Stimulated activated CD4-positive, alpha-beta T cell treated with anti-CD3 and anti-CD28 coated beads, Interleukin-2, amount 100 ng/mL, for 48 hours (primary cell): ENCODE measurements around the gene DOK3.

Source experiments
- DNase-seq, 2 donors: peaks; one replicate each; pipeline ENCODE4 v3.0.0-alpha.2; 2020

Gene DOK3, protein sequence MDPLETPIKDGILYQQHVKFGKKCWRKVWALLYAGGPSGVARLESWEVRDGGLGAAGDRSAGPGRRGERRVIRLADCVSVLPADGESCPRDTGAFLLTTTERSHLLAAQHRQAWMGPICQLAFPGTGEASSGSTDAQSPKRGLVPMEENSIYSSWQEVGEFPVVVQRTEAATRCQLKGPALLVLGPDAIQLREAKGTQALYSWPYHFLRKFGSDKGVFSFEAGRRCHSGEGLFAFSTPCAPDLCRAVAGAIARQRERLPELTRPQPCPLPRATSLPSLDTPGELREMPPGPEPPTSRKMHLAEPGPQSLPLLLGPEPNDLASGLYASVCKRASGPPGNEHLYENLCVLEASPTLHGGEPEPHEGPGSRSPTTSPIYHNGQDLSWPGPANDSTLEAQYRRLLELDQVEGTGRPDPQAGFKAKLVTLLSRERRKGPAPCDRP

GRCh38 chr5:177509381-177509951, at the start of gene DOK3:
TSS of gene DOK3 (minus strand) at chr5:177509826. CDS start at chr5:177509540, 286 bp downstream.
- no peak for DNase-seq

DNA sequence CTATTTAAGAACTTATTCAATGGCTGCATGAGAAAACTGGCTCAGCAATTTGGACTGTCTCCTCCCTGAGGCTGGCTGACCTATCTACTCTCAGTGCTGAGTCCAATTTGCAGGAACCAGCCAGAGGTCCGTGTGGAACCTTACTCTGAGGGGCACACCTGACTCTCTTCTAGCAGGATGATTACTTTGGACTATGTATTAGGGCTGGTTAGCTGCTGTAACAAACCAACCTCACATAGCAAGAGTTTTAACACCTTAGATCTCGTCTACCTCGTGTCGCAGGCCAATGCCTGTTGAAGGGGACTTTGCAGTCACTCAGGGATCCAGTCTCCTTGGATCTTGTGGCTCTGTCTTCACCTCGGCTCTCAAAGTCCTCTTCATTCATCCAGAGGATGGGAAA, 48.2 kb upstream of the DOK3 start:
- DNase-seq: no peak

- DNase-seq: no peak
These were observed 47.5 kb upstream of the DOK3 start for GRCh38 chr5:177557041-177557647.

DNA sequence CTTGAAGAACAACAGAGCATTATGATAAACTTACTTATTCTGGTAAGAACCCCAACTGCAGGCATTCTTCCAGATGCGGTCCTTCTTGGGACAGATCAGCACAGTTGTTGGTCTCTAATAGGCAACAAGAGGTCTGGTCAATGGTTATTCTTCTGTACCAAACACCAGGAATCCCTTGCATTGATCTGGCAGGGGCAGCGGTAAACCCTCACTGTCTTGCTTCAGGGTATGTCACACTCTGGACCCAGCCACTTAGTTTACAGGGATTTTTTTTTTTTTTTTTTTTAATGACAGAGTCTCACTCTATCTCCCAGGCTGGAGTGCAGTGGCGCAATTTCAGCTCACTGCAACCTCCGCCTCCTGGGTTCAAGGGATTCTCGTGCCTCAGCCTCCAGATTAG, 46.0 kb upstream of the DOK3 start:
- no peak for DNase-seq

DNA sequence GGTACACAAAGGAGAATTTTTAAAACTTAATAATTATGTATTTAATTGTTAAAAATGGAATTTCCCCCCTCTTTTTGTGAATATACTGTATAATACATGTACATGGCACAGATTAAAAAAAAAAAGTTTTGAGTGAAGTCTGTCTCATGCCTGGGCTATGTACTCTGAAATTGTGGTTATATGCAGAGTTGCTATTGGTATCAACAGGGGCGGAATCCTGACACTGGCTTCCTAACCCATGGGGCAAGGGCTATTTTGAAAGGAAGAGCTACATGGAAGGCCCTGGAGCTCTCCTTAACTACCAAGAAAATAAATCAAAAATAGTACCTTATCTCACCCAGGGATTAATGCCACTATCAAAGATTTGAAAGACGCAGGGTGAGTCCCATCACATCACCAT, 45.6 kb upstream of the DOK3 start:
- DNase-seq: no peak

- peak; percentile 93 to 94 for DNase-seq
These were observed 45.0 kb upstream of the DOK3 start, which contains the start of gene FAM193B for GRCh38 chr5:177554474-177555111. TSS of gene FAM193B (minus strand) at chr5:177554563. CDS start at chr5:177554458, 105 bp downstream.

DNA sequence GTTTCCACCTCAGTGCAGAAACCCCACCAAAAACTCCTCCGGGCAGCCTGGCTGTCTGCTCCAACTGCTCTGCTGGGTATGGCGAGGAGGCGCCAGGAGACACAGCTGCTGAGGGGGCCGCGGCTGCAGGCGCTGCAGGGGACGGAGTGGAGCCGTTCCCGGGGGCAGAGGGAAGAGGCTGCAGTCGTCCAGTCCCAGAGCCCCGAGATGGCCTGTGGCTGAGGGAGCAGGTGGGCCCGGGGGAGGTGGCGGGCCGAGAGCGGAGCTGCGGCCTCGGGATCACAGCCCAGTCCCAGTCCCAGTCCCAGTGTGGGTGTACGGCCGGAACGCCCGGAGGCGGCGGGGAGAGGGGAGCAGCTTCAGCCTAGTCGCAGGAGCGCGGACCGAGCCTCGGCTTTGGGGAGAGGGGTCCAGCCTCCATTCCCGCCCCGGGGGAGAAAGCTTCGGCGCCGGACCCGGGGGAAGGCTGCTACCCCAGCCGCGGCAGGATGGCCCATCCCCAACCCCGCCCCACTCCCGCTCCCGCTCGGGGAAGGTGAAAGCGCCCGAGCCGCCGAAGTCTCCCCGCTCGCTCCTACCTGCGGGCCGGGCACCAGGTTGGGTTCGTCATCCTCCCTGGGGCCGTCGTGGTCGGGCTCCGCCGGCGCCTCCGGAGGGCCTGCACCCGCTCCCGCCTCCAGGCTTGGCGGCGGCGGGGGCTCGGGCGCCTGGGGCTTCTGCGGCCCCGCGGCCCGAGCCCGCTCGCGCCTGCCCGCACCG, 44.2 kb upstream of the DOK3 start:
- DNase-seq: peak; percentile 34 to 40

- DNase-seq: no peak
These were observed 43.3 kb upstream of the DOK3 start for GRCh38 chr5:177552839-177553455.

DNA sequence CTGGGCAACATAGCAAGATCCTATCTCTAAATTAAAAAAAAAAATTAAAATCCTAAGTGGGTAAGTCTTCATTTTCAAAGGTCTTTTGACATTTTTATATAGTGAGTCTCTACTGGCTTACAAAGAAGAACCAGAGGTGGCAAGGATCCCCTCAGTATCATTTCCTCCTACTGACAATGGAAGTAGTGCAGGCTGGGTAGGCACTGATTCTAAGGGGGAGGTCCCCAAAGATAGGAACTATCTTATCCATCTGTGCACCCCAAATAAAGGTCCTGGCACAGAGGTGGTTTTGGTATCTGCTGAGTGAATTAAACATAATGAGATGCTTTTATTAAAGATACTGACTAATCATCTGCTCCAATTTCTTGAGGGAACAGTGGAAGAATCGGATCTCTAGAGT, 40.5 kb upstream of the DOK3 start:
- DNase-seq: no peak

DNA sequence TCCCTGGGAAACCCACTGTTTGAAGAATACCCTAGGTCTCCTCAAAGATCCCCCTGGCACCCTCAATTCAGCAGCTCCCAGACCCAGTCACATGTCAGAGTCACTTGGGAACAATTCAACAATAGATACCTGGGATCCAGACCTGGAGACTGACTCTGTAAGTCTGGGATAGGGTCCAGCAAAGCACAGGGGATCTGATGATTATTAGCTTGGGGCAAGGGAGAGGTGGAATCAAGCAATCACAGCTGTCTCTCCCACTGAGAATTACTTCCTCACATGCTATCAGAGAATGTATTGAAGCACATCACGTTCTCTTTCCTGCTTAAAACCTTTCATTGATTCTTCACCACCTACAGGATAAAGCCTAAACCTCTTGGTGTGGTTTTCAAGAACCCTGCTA, 38.9 kb upstream of the DOK3 start:
- no peak for DNase-seq

GRCh38 chr5:177547736-177548135, 38.1 kb upstream of the DOK3 start:
- no peak for DNase-seq

- DNase-seq: no peak
These were observed 36.7 kb upstream of the DOK3 start for GRCh38 chr5:177546258-177546741.

DNA sequence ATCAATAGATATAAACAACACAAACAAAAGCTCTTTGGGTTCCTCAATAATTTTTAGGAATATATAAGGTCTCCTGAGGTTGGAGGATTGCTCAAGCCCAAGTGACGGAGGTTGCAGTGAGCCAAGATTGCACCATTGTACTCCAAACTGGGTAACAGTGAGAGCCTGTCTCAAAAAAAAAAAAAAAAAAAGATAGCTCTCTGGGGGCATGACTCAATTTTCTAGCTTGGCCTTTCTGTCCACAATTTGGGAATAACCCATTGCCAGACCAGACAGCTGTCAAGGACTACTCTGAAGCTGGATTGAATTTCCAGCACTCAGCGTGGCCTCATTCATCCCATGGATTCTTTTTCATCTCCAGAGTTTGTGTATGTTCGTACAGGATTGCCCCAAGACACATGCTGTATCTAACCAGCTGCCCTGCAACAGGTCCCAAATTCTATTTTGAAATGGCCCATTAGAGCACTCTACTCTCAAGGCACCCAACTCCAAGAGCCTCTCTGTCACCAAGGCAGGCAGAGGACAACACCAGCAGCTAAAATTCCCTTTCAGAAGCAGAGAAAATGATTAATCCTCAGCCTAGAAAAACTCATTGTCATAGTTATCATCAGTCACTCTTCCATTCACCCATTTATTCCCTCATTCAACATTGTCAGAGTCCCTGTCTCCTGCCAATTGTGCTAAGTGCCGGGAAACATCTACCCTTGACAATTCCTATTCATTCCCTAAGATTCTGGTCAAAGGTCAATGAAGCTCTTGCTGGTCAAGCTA, 36.0 kb upstream of the DOK3 start:
- no peak for DNase-seq

DNA sequence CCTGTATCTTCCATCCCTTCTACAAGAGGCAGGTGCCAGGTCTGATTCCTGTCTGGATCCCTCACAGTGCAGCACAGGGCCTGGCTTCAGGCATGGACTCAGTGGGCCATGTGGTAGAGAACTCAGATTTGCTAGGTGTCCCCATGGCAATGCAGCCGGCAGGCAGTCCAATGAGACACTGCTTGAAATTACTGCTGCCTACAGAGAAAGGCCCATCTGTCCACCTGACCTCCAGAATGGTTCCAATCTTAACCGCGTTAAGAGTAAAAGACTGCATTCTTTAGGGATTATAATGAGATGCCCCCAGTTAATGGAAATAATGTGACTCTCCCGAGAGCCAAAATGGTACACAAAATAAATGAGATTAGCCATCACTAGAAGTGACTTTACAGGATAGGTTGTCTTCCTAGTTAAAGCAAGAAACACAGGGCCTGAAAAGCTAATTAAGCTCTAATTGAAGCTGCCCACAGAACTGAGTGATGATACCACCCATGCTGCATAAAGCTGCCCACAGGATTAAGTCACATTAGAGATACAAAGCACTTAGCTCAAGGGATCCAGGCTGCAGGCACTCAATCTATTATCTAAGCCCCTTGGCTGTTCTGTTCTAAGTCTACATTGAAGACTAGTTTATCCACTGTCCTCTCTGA, 33.3 kb upstream of the DOK3 start:
- no peak for DNase-seq

DNA sequence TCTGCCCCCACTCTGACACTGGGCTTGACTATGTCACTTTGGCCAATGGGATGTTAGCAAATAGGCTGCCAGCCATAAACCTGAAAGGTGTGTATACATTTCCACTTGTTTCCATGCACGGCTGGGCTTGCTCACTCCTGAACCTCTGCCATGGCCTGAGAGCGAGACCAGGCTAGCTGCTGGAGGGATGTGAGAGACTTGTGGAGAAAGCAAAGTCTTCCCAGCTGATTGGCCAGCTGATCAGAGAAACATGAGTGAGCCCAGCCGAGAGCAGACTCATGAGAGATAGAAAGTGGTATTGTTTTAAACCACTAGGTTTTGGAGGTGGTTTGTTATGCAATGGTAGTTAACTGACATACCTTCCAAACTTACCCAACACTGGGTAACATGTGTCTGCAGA, 30.8 kb upstream of the DOK3 start:
- no peak for DNase-seq

- no peak for DNase-seq
These were observed 29.8 kb upstream of the DOK3 start for GRCh38 chr5:177539411-177539810.

DNA sequence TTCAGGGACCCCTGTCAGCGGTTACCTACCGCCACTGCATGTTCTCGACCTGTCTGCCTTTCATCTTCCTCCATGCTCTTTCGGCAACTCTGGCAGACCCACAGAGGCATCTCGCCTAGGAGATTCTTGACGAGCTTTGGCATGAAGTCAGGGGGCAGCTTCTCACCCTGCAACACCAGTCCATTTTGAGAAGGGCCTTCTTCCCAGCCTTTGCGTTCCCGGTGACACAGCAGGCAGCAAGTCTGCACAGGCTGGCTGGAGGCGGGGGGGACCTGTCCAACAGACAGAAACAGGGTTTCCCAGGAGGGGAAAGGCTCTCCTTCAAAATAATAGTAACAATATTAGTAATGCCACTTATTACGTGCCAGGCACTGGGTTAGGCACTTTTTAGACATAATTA, 29.2 kb upstream of the DOK3 start:
- DNase-seq: no peak

DNA sequence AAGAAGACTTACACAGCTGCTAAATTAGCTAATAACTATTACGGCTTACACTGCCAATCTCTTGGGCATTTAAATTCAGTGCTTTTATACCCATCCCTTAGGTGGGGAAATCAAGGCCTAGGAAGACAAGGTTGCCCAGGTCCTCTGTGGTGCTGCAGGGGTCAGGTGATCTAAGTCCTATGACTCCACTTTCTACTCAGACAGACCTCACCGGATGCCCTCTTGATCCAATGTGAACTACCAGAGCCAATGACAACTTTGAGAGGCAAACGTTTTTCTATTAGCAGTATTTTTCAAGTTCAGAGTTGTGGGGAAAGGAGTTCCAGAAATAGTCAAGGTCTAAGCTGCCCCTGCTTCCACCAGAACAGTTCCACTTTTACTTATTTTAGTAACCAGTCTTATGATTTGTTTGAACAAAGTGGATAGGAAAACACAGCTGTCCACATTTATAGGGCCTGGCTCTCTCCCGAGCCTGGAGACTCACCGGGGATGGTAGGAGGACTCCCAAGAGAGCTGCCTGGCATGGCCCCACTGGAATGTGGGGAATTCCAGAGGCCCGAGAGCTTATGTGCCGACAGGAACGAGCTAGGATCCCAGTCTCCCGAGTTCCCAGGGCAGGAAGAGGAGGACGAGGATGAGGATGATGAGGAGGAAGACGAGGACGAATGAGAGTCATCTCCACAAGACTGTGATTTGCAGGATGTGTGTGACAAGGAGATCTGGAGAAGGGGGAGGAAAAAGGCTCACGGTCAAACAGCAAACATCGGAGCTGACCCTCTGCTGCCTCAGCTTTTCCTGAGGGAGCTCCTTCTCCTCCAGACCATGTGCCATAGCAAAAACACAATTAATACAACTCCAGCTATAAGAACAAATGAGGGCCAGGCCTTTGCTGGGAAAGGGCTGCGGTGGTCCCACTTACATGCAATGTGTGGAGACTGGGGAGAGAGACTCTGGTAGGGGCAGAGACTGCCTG, 28.0 kb upstream of the DOK3 start:
- DNase-seq: no peak

GRCh38 chr5:177536386-177536785, 26.8 kb upstream of the DOK3 start:
- no peak for DNase-seq

GRCh38 chr5:177535125-177535524, 25.5 kb upstream of the DOK3 start:
- no peak for DNase-seq
